ENCODE measurements around the gene PRPSAP1.

Gene PRPSAP1

GRCh38 chr17:76329664-76330063 lies 24.1 kb downstream of the PRPSAP1 start:
- H3K27me3 ChIP-seq (ENCODE audit: insufficient read depth, insufficient read length) = no peaks in the 10 kb centered on the region
- no peak overlapping the region for H3K9ac ChIP-seq (ENCODE audit: insufficient read length, low read depth)
- no peaks in the 10 kb centered on the region for H3K9me3 ChIP-seq (ENCODE audit: insufficient read depth, low read length)
- TF ChIP-seq SUZ12 (IDR thresholded peaks at IDR 0.05; ENCODE audit: extremely low read depth, insufficient read depth, insufficient read length) (no peak), YY1 (IDR thresholded peaks at IDR 0.05; ENCODE audit: insufficient read depth, insufficient read length) (no peak), ZNF274 (IDR thresholded peaks at IDR 0.05; ENCODE audit: low read depth, low read length) (no peak)
- DNase-seq (ENCODE audit: low read depth, low spot score) = no peak
- no peak overlapping the region for H3K4me3 ChIP-seq (ENCODE audit: insufficient read length, low read depth)
- H3K4me1 ChIP-seq (ENCODE audit: insufficient read depth, insufficient read length) = no peaks in the 10 kb centered on the region
- peaks cover 62% of the 10 kb centered on the region for H3K36me3 ChIP-seq (ENCODE audit: insufficient read depth, insufficient read length, low read length)

GRCh38 chr17:76327696-76328095 lies 26.0 kb downstream of the PRPSAP1 start:
- TF ChIP-seq YY1 (IDR thresholded peaks at IDR 0.05; ENCODE audit: insufficient read depth, insufficient read length) = no peak
- no peak for TF ChIP-seq ZNF274 (IDR thresholded peaks at IDR 0.05; ENCODE audit: low read depth, low read length)
- no peak for TF ChIP-seq SUZ12 (IDR thresholded peaks at IDR 0.05; ENCODE audit: extremely low read depth, insufficient read depth, insufficient read length)
- H3K9ac ChIP-seq (ENCODE audit: insufficient read length, low read depth) = no peak overlapping the region
- no peak overlapping the region for H3K4me3 ChIP-seq (ENCODE audit: insufficient read length, low read depth)
- H3K27me3 ChIP-seq (ENCODE audit: insufficient read depth, insufficient read length) = no peaks in the 10 kb centered on the region
- no peak for DNase-seq (ENCODE audit: low read depth, low spot score)
- H3K4me1 ChIP-seq (ENCODE audit: insufficient read depth, insufficient read length) = no peaks in the 10 kb centered on the region
- no peaks in the 10 kb centered on the region for H3K9me3 ChIP-seq (ENCODE audit: insufficient read depth, low read length)
- peaks cover 63% of the 10 kb centered on the region for H3K36me3 ChIP-seq (ENCODE audit: insufficient read depth, insufficient read length, low read length)

GRCh38 chr17:76326306-76326705 lies 27.4 kb downstream of the PRPSAP1 start:
- Histone ChIP-seq H3K36me3 (ENCODE audit: insufficient read depth, insufficient read length, low read length) (peaks cover 55% of the 10 kb centered on the region), H3K9ac (ENCODE audit: insufficient read length, low read depth) (no peak overlapping the region), H3K27me3 (ENCODE audit: insufficient read depth, insufficient read length) (no peaks in the 10 kb centered on the region), H3K9me3 (ENCODE audit: insufficient read depth, low read length) (no peaks in the 10 kb centered on the region), H3K4me1 (ENCODE audit: insufficient read depth, insufficient read length) (no peaks in the 10 kb centered on the region), H3K4me3 (ENCODE audit: insufficient read length, low read depth) (no peak overlapping the region)
- TF ChIP-seq ZNF274 (IDR thresholded peaks at IDR 0.05; ENCODE audit: low read depth, low read length) = no peak
- TF ChIP-seq SUZ12 (IDR thresholded peaks at IDR 0.05; ENCODE audit: extremely low read depth, insufficient read depth, insufficient read length) = no peak
- no peak for TF ChIP-seq YY1 (IDR thresholded peaks at IDR 0.05; ENCODE audit: insufficient read depth, insufficient read length)
- DNase-seq (ENCODE audit: low read depth, low spot score) = no peak

GRCh38 chr17:76318586-76318985 lies 35.1 kb downstream of the PRPSAP1 start:
- TF ChIP-seq SUZ12 (IDR thresholded peaks at IDR 0.05; ENCODE audit: extremely low read depth, insufficient read depth, insufficient read length) (no peak), ZNF274 (IDR thresholded peaks at IDR 0.05; ENCODE audit: low read depth, low read length) (no peak), YY1 (IDR thresholded peaks at IDR 0.05; ENCODE audit: insufficient read depth, insufficient read length) (no peak)
- Histone ChIP-seq H3K4me1 (ENCODE audit: insufficient read depth, insufficient read length) (no peaks in the 10 kb centered on the region), H3K9me3 (ENCODE audit: insufficient read depth, low read length) (no peaks in the 10 kb centered on the region), H3K27me3 (ENCODE audit: insufficient read depth, insufficient read length) (no peaks in the 10 kb centered on the region), H3K9ac (ENCODE audit: insufficient read length, low read depth) (no peak overlapping the region), H3K36me3 (ENCODE audit: insufficient read depth, insufficient read length, low read length) (peaks cover 20% of the 10 kb centered on the region), H3K4me3 (ENCODE audit: insufficient read length, low read depth) (no peak overlapping the region)
- no peak for DNase-seq (ENCODE audit: low read depth, low spot score)

- TF ChIP-seq SUZ12 (IDR thresholded peaks at IDR 0.05; ENCODE audit: extremely low read depth, insufficient read depth, insufficient read length) = no peak
- no peak for TF ChIP-seq YY1 (IDR thresholded peaks at IDR 0.05; ENCODE audit: insufficient read depth, insufficient read length)
- no peak for TF ChIP-seq ZNF274 (IDR thresholded peaks at IDR 0.05; ENCODE audit: low read depth, low read length)
- no peaks in the 10 kb centered on the region for H3K9me3 ChIP-seq (ENCODE audit: insufficient read depth, low read length)
- H3K36me3 ChIP-seq (ENCODE audit: insufficient read depth, insufficient read length, low read length) = peaks cover 27% of the 10 kb centered on the region
- no peak overlapping the region for H3K9ac ChIP-seq (ENCODE audit: insufficient read length, low read depth)
- H3K27me3 ChIP-seq (ENCODE audit: insufficient read depth, insufficient read length) = no peaks in the 10 kb centered on the region
- no peak overlapping the region for H3K4me3 ChIP-seq (ENCODE audit: insufficient read length, low read depth)
- DNase-seq (ENCODE audit: low read depth, low spot score) = no peak
- H3K4me1 ChIP-seq (ENCODE audit: insufficient read depth, insufficient read length) = no peaks in the 10 kb centered on the region
Observed at GRCh38 chr17:76317535-76317934, 36.2 kb downstream of the PRPSAP1 start.

- Histone ChIP-seq H3K27me3 (ENCODE audit: insufficient read depth, insufficient read length) (no peaks in the 10 kb centered on the region), H3K4me1 (ENCODE audit: insufficient read depth, insufficient read length) (no peaks in the 10 kb centered on the region), H3K9me3 (ENCODE audit: insufficient read depth, low read length) (no peaks in the 10 kb centered on the region), H3K9ac (ENCODE audit: insufficient read length, low read depth) (no peak overlapping the region), H3K36me3 (ENCODE audit: insufficient read depth, insufficient read length, low read length) (peaks cover 40% of the 10 kb centered on the region), H3K4me3 (ENCODE audit: insufficient read length, low read depth) (no peak overlapping the region)
- DNase-seq (ENCODE audit: low read depth, low spot score) = no peak
- no peak for TF ChIP-seq YY1 (IDR thresholded peaks at IDR 0.05; ENCODE audit: insufficient read depth, insufficient read length)
- TF ChIP-seq ZNF274 (IDR thresholded peaks at IDR 0.05; ENCODE audit: low read depth, low read length) = no peak
- TF ChIP-seq SUZ12 (IDR thresholded peaks at IDR 0.05; ENCODE audit: extremely low read depth, insufficient read depth, insufficient read length) = no peak
Observed at GRCh38 chr17:76314392-76315227, 39.1 kb downstream of the PRPSAP1 start.

- Histone ChIP-seq H3K9ac (ENCODE audit: insufficient read length, low read depth) (no peak overlapping the region), H3K27me3 (ENCODE audit: insufficient read depth, insufficient read length) (no peaks in the 10 kb centered on the region), H3K36me3 (ENCODE audit: insufficient read depth, insufficient read length, low read length) (peaks cover 45% of the 10 kb centered on the region), H3K9me3 (ENCODE audit: insufficient read depth, low read length) (no peaks in the 10 kb centered on the region), H3K4me3 (ENCODE audit: insufficient read length, low read depth) (no peak overlapping the region), H3K4me1 (ENCODE audit: insufficient read depth, insufficient read length) (no peaks in the 10 kb centered on the region)
- TF ChIP-seq ZNF274 (IDR thresholded peaks at IDR 0.05; ENCODE audit: low read depth, low read length) = no peak
- TF ChIP-seq SUZ12 (IDR thresholded peaks at IDR 0.05; ENCODE audit: extremely low read depth, insufficient read depth, insufficient read length) = no peak
- DNase-seq (ENCODE audit: low read depth, low spot score) = no peak
Observed at GRCh38 chr17:76312735-76313134, 41.0 kb downstream of the PRPSAP1 start.

Measured in NT2/D1 (cell line).